ENCODE measurements around the gene EPS8L1.

EPS8L1 gene

DNA sequence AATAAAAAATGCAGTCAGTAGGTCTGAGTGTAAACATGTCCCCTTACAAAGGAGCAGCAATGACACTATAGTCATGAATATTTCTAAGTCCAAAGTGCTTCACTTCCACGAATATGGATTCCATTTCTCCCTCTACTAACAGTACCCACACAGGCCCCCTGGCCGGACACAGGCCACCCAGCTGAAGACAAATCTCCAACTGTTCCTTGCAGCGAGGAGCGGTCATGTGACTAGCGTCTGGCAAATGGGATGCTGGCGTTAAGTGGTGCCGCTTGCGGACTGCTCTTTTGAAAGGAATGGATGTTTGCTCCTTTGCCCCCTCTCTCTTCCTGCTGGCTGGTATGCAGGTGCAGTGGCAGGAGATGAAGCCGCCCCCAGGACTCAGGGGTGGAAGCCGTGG, 25.6 kb downstream of the EPS8L1 start:
- Histone ChIP-seq H3K9ac (ENCODE audit: low read depth, low read length, poor library complexity) (no peak overlapping the region), H3K4me1 (ENCODE audit: control insufficient read depth in 2 of 2, insufficient read depth in 1 of 2, low read depth in 1 of 2, low read length in 2 of 2) (no peaks in the 10 kb centered on the region), H3K4me2 (ENCODE audit: insufficient read depth, low read length, poor library complexity, severe bottlenecking) (no peak overlapping the region), H3K27me3 (ENCODE audit: control insufficient read depth in 3 of 3, insufficient read depth in 3 of 3, low read depth in 1 of 3, low read length in 3 of 3) (no peaks in the 10 kb centered on the region), H3K4ac (ENCODE audit: low read length) (no peak overlapping the region), H2BK12ac (ENCODE audit: low read length) (no peak overlapping the region), H3K14ac (ENCODE audit: low read length) (no peak overlapping the region), H3K4me3 (ENCODE audit: low read length in 2 of 2) (no peak overlapping the region), H2BK5ac (ENCODE audit: low read length) (no peak overlapping the region), H3K36me3 (replicated peaks in 1 of 2; ENCODE audit: control insufficient read depth in 2 of 2, insufficient read depth in 2 of 2, low read length in 2 of 2) (peaks cover 16 to 43% of the 10 kb centered on the region in 2 donors), H3K27ac (replicated peaks; ENCODE audit: low read length) (no peak overlapping the region), H3K79me1 (ENCODE audit: low read depth, low read length) (peaks cover 12% of the 10 kb centered on the region), H4K91ac (ENCODE audit: low read depth, low read length, poor library complexity) (no peak overlapping the region), H3K9me3 (replicated peaks in 1 of 2; ENCODE audit: control insufficient read depth in 2 of 2, insufficient read depth in 1 of 2, low read depth in 1 of 2, low read length in 2 of 2) (peaks cover 5 to 6% of the 10 kb centered on the region in 2 donors), H4K8ac (ENCODE audit: low read depth, low read length) (no peak overlapping the region), H2AFZ (ENCODE audit: low read length) (no peak overlapping the region), H2BK120ac (ENCODE audit: low read depth, low read length) (no peak overlapping the region), H3K18ac (ENCODE audit: low read length) (no peak overlapping the region), H2AK5ac (ENCODE audit: low read depth, low read length) (no peak overlapping the region), H3K23ac (ENCODE audit: low read depth, low read length, poor library complexity) (peak overlapping the region; percentile 26), H2BK15ac (ENCODE audit: low read length) (no peak overlapping the region)
- no peak for DNase-seq (ENCODE audit: low spot score)
- WGBS, 2 donors (ENCODE audit: extremely low coverage in 2 of 2, insufficient read length in 2 of 2, insufficient replicate concordance in 1 of 2) = no CpG with 5 or more reads among the region's 10 CpGs

DNA sequence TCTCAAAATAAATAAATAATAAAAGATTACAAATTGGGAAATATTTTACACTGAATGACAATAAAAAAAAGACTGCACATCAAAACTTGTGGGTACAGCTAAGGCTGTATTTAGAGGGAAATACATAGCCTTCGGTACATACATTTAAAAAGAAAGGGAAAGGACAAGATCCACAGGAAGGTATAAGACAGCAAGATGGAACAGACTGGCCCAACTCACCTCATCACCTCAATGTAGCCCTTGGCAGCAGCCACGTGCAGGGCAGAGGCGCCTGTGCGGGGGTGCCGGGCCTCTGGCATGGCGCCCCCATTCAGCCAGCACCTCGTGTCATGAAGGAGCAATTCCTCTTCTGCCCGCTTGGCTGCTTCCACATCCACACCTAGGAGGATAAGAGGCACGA, 27.5 kb downstream of the EPS8L1 start:
- H3K36me3 ChIP-seq (replicated peaks in 1 of 2; ENCODE audit: control insufficient read depth in 2 of 2, insufficient read depth in 2 of 2, low read length in 2 of 2) = peaks cover 20 to 51% of the 10 kb centered on the region in 2 donors
- H2AK5ac ChIP-seq (ENCODE audit: low read depth, low read length) = no peak overlapping the region
- WGBS, 2 donors (ENCODE audit: extremely low coverage in 2 of 2, insufficient read length in 2 of 2, insufficient replicate concordance in 1 of 2) = no CpG with 5 or more reads among the region's 9 CpGs
- H4K8ac ChIP-seq (ENCODE audit: low read depth, low read length) = no peak overlapping the region
- H3K14ac ChIP-seq (ENCODE audit: low read length) = no peak overlapping the region
- no peak overlapping the region for H2BK15ac ChIP-seq (ENCODE audit: low read length)
- peaks cover 10% of the 10 kb centered on the region for H3K79me1 ChIP-seq (ENCODE audit: low read depth, low read length)
- no peak overlapping the region for H3K4me2 ChIP-seq (ENCODE audit: insufficient read depth, low read length, poor library complexity, severe bottlenecking)
- no peak overlapping the region for H3K23ac ChIP-seq (ENCODE audit: low read depth, low read length, poor library complexity)
- H2BK120ac ChIP-seq (ENCODE audit: low read depth, low read length) = no peak overlapping the region
- no peak overlapping the region for H2AFZ ChIP-seq (ENCODE audit: low read length)
- H2BK5ac ChIP-seq (ENCODE audit: low read length) = no peak overlapping the region
- H4K91ac ChIP-seq (ENCODE audit: low read depth, low read length, poor library complexity) = no peak overlapping the region
- no peak for DNase-seq (ENCODE audit: low spot score)
- H3K9me3 ChIP-seq (replicated peaks in 1 of 2; ENCODE audit: control insufficient read depth in 2 of 2, insufficient read depth in 1 of 2, low read depth in 1 of 2, low read length in 2 of 2) = peaks cover 6 to 7% of the 10 kb centered on the region in 2 donors
- H3K9ac ChIP-seq (ENCODE audit: low read depth, low read length, poor library complexity) = no peak overlapping the region
- no peaks in the 10 kb centered on the region for H3K27me3 ChIP-seq (ENCODE audit: control insufficient read depth in 3 of 3, insufficient read depth in 3 of 3, low read depth in 1 of 3, low read length in 3 of 3)
- H3K27ac ChIP-seq (replicated peaks; ENCODE audit: low read length) = no peak overlapping the region
- H3K4me1 ChIP-seq (ENCODE audit: control insufficient read depth in 2 of 2, insufficient read depth in 1 of 2, low read depth in 1 of 2, low read length in 2 of 2) = no peaks in the 10 kb centered on the region
- peak overlapping the region in 1 of 2 donors; percentile 47 for H3K4me3 ChIP-seq (ENCODE audit: low read length in 2 of 2)
- no peak overlapping the region for H3K18ac ChIP-seq (ENCODE audit: low read length)
- no peak overlapping the region for H2BK12ac ChIP-seq (ENCODE audit: low read length)
- no peak overlapping the region for H3K4ac ChIP-seq (ENCODE audit: low read length)

DNA sequence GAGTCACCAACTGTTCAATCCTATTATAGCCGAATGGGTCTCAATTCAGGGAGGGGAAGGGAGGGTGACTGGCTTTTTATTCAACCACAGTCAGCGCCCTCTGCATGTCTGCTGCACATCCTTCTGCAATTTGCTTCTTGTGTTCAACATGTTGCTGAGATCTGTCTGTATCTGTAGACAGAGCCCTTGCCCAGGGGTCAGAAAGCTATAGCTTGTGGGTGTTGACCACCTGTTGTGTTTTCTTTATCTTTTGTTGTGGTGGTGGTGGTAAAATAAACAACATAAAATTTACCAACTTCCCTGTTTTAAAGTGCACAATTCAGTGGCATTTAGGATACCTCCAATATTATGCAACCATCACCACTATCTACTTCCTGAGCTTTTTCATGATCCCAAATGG, 29.6 kb downstream of the EPS8L1 start:
- H3K79me1 ChIP-seq (ENCODE audit: low read depth, low read length) = peaks cover 9% of the 10 kb centered on the region
- no peak overlapping the region for H3K14ac ChIP-seq (ENCODE audit: low read length)
- no peak overlapping the region for H2BK5ac ChIP-seq (ENCODE audit: low read length)
- no peak overlapping the region for H3K9ac ChIP-seq (ENCODE audit: low read depth, low read length, poor library complexity)
- H4K91ac ChIP-seq (ENCODE audit: low read depth, low read length, poor library complexity) = no peak overlapping the region
- H3K23ac ChIP-seq (ENCODE audit: low read depth, low read length, poor library complexity) = no peak overlapping the region
- no peaks in the 10 kb centered on the region for H3K27me3 ChIP-seq (ENCODE audit: control insufficient read depth in 3 of 3, insufficient read depth in 3 of 3, low read depth in 1 of 3, low read length in 3 of 3)
- H3K4me2 ChIP-seq (ENCODE audit: insufficient read depth, low read length, poor library complexity, severe bottlenecking) = no peak overlapping the region
- no peak overlapping the region for H2AK5ac ChIP-seq (ENCODE audit: low read depth, low read length)
- H3K4me1 ChIP-seq (ENCODE audit: control insufficient read depth in 2 of 2, insufficient read depth in 1 of 2, low read depth in 1 of 2, low read length in 2 of 2) = no peaks in the 10 kb centered on the region
- H2BK15ac ChIP-seq (ENCODE audit: low read length) = no peak overlapping the region
- H3K27ac ChIP-seq (replicated peaks; ENCODE audit: low read length) = no peak overlapping the region
- WGBS, 2 donors (ENCODE audit: extremely low coverage in 2 of 2, insufficient read length in 2 of 2, insufficient replicate concordance in 1 of 2) = no CpG with 5 or more reads among the region's 2 CpGs
- H4K8ac ChIP-seq (ENCODE audit: low read depth, low read length) = no peak overlapping the region
- H2AFZ ChIP-seq (ENCODE audit: low read length) = no peak overlapping the region
- peaks cover 23 to 56% of the 10 kb centered on the region in 2 donors for H3K36me3 ChIP-seq (replicated peaks in 1 of 2; ENCODE audit: control insufficient read depth in 2 of 2, insufficient read depth in 2 of 2, low read length in 2 of 2)
- H3K4ac ChIP-seq (ENCODE audit: low read length) = no peak overlapping the region
- DNase-seq (ENCODE audit: low spot score) = no peak
- H3K9me3 ChIP-seq (replicated peaks in 1 of 2; ENCODE audit: control insufficient read depth in 2 of 2, insufficient read depth in 1 of 2, low read depth in 1 of 2, low read length in 2 of 2) = peaks cover 6 to 7% of the 10 kb centered on the region in 2 donors
- no peak overlapping the region for H3K4me3 ChIP-seq (ENCODE audit: low read length in 2 of 2)
- H2BK12ac ChIP-seq (ENCODE audit: low read length) = no peak overlapping the region
- no peak overlapping the region for H2BK120ac ChIP-seq (ENCODE audit: low read depth, low read length)
- no peak overlapping the region for H3K18ac ChIP-seq (ENCODE audit: low read length)

DNA sequence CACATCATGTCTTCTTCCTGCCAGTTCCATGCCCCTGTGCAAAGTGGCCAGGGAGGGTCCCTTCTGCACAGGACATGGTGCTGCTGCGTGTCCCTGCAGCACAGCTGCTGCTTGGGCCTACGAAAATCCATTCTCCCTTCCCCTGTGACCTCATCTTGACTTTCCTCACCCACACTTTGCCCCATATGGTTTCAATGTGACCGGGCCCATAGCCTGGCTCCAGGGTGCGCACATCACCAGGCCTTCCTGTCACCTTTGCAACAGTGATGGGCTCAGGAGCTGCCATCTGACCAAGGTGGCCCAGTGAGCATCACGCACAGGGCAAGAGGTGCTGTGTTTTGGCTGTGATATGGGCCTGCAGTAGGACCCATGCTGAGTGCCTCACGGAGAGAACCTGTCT, 30.9 kb downstream of the EPS8L1 start:
- no peak overlapping the region for H2BK120ac ChIP-seq (ENCODE audit: low read depth, low read length)
- H3K27me3 ChIP-seq (ENCODE audit: control insufficient read depth in 3 of 3, insufficient read depth in 3 of 3, low read depth in 1 of 3, low read length in 3 of 3) = no peaks in the 10 kb centered on the region
- no peak overlapping the region for H2BK12ac ChIP-seq (ENCODE audit: low read length)
- peaks cover 21 to 59% of the 10 kb centered on the region in 2 donors for H3K36me3 ChIP-seq (replicated peaks in 1 of 2; ENCODE audit: control insufficient read depth in 2 of 2, insufficient read depth in 2 of 2, low read length in 2 of 2)
- no peak overlapping the region for H3K4ac ChIP-seq (ENCODE audit: low read length)
- H3K18ac ChIP-seq (ENCODE audit: low read length) = no peak overlapping the region
- H3K4me3 ChIP-seq (ENCODE audit: low read length in 2 of 2) = no peak overlapping the region
- H4K91ac ChIP-seq (ENCODE audit: low read depth, low read length, poor library complexity) = no peak overlapping the region
- H3K27ac ChIP-seq (replicated peaks; ENCODE audit: low read length) = no peak overlapping the region
- peaks cover 12% of the 10 kb centered on the region for H3K79me1 ChIP-seq (ENCODE audit: low read depth, low read length)
- H2BK15ac ChIP-seq (ENCODE audit: low read length) = no peak overlapping the region
- DNase-seq (ENCODE audit: low spot score) = no peak
- no peak overlapping the region for H4K8ac ChIP-seq (ENCODE audit: low read depth, low read length)
- peak overlapping the region; percentile 53 for H3K9ac ChIP-seq (ENCODE audit: low read depth, low read length, poor library complexity)
- no CpG with 5 or more reads among the region's 6 CpGs for WGBS, 2 donors (ENCODE audit: extremely low coverage in 2 of 2, insufficient read length in 2 of 2, insufficient replicate concordance in 1 of 2)
- H3K23ac ChIP-seq (ENCODE audit: low read depth, low read length, poor library complexity) = no peak overlapping the region
- H3K14ac ChIP-seq (ENCODE audit: low read length) = no peak overlapping the region
- H2AFZ ChIP-seq (ENCODE audit: low read length) = no peak overlapping the region
- no peak overlapping the region for H3K4me2 ChIP-seq (ENCODE audit: insufficient read depth, low read length, poor library complexity, severe bottlenecking)
- H2AK5ac ChIP-seq (ENCODE audit: low read depth, low read length) = peak overlapping the region; percentile 20
- H2BK5ac ChIP-seq (ENCODE audit: low read length) = no peak overlapping the region
- peaks cover 6 to 7% of the 10 kb centered on the region in 2 donors for H3K9me3 ChIP-seq (replicated peaks in 1 of 2; ENCODE audit: control insufficient read depth in 2 of 2, insufficient read depth in 1 of 2, low read depth in 1 of 2, low read length in 2 of 2)
- H3K4me1 ChIP-seq (ENCODE audit: control insufficient read depth in 2 of 2, insufficient read depth in 1 of 2, low read depth in 1 of 2, low read length in 2 of 2) = no peaks in the 10 kb centered on the region
